ENCODE results near the gene MRPL11. TPM values are rescaled to one million over a fixed set of nuclear protein-coding genes. Genes with fewer than 3 reads are reported as not detected.

MRPL11 gene
- total RNA-seq, 1 donor from 2014 or later: 49.4 TPM

- Histone ChIP-seq H3K27ac (peak overlapping the region; percentile 20), H3K4me1 (no peaks in the 10 kb centered on the region), H3K4me3 (peak overlapping the region; percentile 16 to 19), H3K9me3 (no peaks in the 10 kb centered on the region), H3K27me3 (no peaks in the 10 kb centered on the region), H3K36me3 (no peaks in the 10 kb centered on the region)
- TF ChIP-seq POLR2AphosphoS5 (IDR thresholded peaks at IDR 0.05; ENCODE audit: insufficient read depth in 1 of 2, low read depth in 1 of 2) (peak in 1 of 2 donors; percentile 29), POLR2A (IDR thresholded peaks at IDR 0.05) (no peak), CTCF (IDR thresholded peaks at IDR 0.05) (peak; percentile 81 to 88 (median 85))
- peak in 1 of 2 donors; percentile 83 for DNase-seq (ENCODE audit: extremely low spot score in 2 of 2)
- intact Hi-C loops (cut with DNase I): loop anchor here (5.0 kb wide), 1 partner anchor 59 kb away; no protein-coding TSS in a partner anchor
Measured at GRCh38 chr11:66386171-66387069, 52.2 kb downstream of the MRPL11 start.

Small RNA genes lying within 50 kb of the gene (small RNA-seq; reads per million reads assigned to genes)
- gene RF00416 (not detected), gene RNU1-84P (not detected)

Other genes starting within 250 kb of the MRPL11 start
- gene KLC2, start 181.1 kb downstream of the MRPL11 start, total RNA-seq: 14.0 TPM
- 72.7 TPM for gene RAB1B, start 170.2 kb downstream of the MRPL11 start, total RNA-seq
- gene CNIH2, start 160.7 kb downstream of the MRPL11 start, total RNA-seq: 3.2 TPM
- gene YIF1A, start 149.7 kb downstream of the MRPL11 start, total RNA-seq: 130 TPM
- gene TMEM151A, start 147.0 kb downstream of the MRPL11 start, total RNA-seq: 1.7 TPM
- 45.2 TPM for gene CD248, start 121.8 kb downstream of the MRPL11 start, total RNA-seq
- 19.2 TPM for gene RIN1, start 102.4 kb downstream of the MRPL11 start, total RNA-seq
- 37.1 TPM for gene BRMS1, start 93.7 kb downstream of the MRPL11 start, total RNA-seq
- gene B4GAT1, start 91.2 kb downstream of the MRPL11 start, total RNA-seq: 25.0 TPM
- 4.2 TPM for gene SLC29A2, start 67.1 kb downstream of the MRPL11 start, total RNA-seq
- gene NPAS4, start 17.8 kb downstream of the MRPL11 start, total RNA-seq: not detected
- gene PELI3, start 28.1 kb upstream of the MRPL11 start, total RNA-seq: 21.6 TPM
- 10.8 TPM for gene DPP3, start 41.6 kb upstream of the MRPL11 start, total RNA-seq
- gene BBS1, start 71.8 kb upstream of the MRPL11 start, total RNA-seq: 53.8 TPM
- gene ZDHHC24, start 107.2 kb upstream of the MRPL11 start, total RNA-seq: 16.5 TPM
- not detected for gene ACTN3, start 108.1 kb upstream of the MRPL11 start, total RNA-seq
- 85.7 TPM for gene CTSF, start 129.8 kb upstream of the MRPL11 start, total RNA-seq
- 0.74 TPM for gene CCDC87, start 154.2 kb upstream of the MRPL11 start, total RNA-seq
- gene CCS, start 154.3 kb upstream of the MRPL11 start, total RNA-seq: 42.5 TPM
- 34.9 TPM for gene RBM14, start 177.8 kb upstream of the MRPL11 start, total RNA-seq
- 61.1 TPM for gene RBM4, start 199.9 kb upstream of the MRPL11 start, total RNA-seq
- 17.4 TPM for gene RBM4B, start 239.0 kb upstream of the MRPL11 start, total RNA-seq

Measured in vagina (tissue), 2 donors.